ENCODE data around the gene STYXL2.
A peak's percentile ranks its signal among the peaks of the same experiment; 100 is the strongest.

The STYXL2 gene

GRCh38 chr1:167093846-167094516 lies at the start of gene STYXL2:
Gene STYXL2 (plus strand): TSS chr1:167094075. CDS start chr1:167094850, 775 bp downstream.
- no peak for DNase-seq

GRCh38 chr1:167051907-167052306 lies 42.0 kb upstream of the STYXL2 start:
- DNase-seq, result no peak

- no peak for DNase-seq
Observed at GRCh38 chr1:167052389-167052788, 41.5 kb upstream of the STYXL2 start.

- no peak for DNase-seq
Observed at GRCh38 chr1:167054531-167054930, 39.3 kb upstream of the STYXL2 start.

- no peak for DNase-seq
Observed at GRCh38 chr1:167054946-167055630, 38.8 kb upstream of the STYXL2 start.

- no peak for DNase-seq
Observed at GRCh38 chr1:167056529-167057231, 37.2 kb upstream of the STYXL2 start.

GRCh38 chr1:167057241-167057688 lies 36.6 kb upstream of the STYXL2 start:
- DNase-seq, result no peak

- DNase-seq, result peak; percentile 36
Observed at GRCh38 chr1:167059045-167059808, 34.6 kb upstream of the STYXL2 start.

GRCh38 chr1:167059809-167060107 lies 34.1 kb upstream of the STYXL2 start:
- DNase-seq, result no peak

- DNase-seq, result no peak
Observed at GRCh38 chr1:167060141-167061072, 33.5 kb upstream of the STYXL2 start.

- no peak for DNase-seq
Observed at GRCh38 chr1:167061073-167061464, 32.8 kb upstream of the STYXL2 start.

- no peak for DNase-seq
Observed at GRCh38 chr1:167064621-167065020, 29.3 kb upstream of the STYXL2 start.

GRCh38 chr1:167065471-167065870 lies 28.4 kb upstream of the STYXL2 start:
- DNase-seq, result no peak

- peak; percentile 73 for DNase-seq
Observed at GRCh38 chr1:167066333-167067122, 27.3 kb upstream of the STYXL2 start.

GRCh38 chr1:167067904-167068303 lies 26.0 kb upstream of the STYXL2 start:
- DNase-seq, result no peak

- no peak for DNase-seq
Observed at GRCh38 chr1:167068761-167069160, 25.1 kb upstream of the STYXL2 start.

GRCh38 chr1:167071286-167071685 lies 22.6 kb upstream of the STYXL2 start:
- no peak for DNase-seq

GRCh38 chr1:167076136-167076710 lies 17.7 kb upstream of the STYXL2 start:
- DNase-seq, result no peak

- no peak for DNase-seq
Observed at GRCh38 chr1:167077128-167077867, 16.6 kb upstream of the STYXL2 start.

- no peak for DNase-seq
Observed at GRCh38 chr1:167077868-167078210, 16.0 kb upstream of the STYXL2 start.
